Measurements from ENCODE around the gene ARL2.

The ARL2 gene

GRCh38 chr11:65058419-65059054, 44.6 kb downstream of the ARL2 start, which contains the start of gene NAALADL1:
Gene NAALADL1 (minus strand): TSS chr11:65058553. CDS start chr11:65058521, 32 bp downstream.
- DNase-seq = no peak
- Histone ChIP-seq H3K27me3 (replicated peaks in 2 of 5; ENCODE audit: control insufficient read depth in 4 of 5, insufficient read depth in 5 of 5, low read length in 4 of 5) (no peaks in the 10 kb centered on the region), H3K27ac (ENCODE audit: insufficient read depth in 1 of 2, low read depth in 1 of 2, low read length in 2 of 2, poor library complexity in 1 of 2, severe bottlenecking in 2 of 2) (no peak within 1 kb of the TSS), H3K9me3 (ENCODE audit: control extremely low read depth in 1 of 5, control insufficient read depth in 4 of 5, insufficient read depth in 2 of 5, low read depth in 1 of 5, low read length in 4 of 5) (no peaks in the 10 kb centered on the region), H3K36me3 (ENCODE audit: control insufficient read depth in 4 of 4, insufficient read depth in 4 of 4, low read length in 3 of 4) (no peaks in the 10 kb centered on the region), H3K4me3 (ENCODE audit: control insufficient read depth in 1 of 7, extremely low read depth in 1 of 7, insufficient read depth in 4 of 7, low read depth in 2 of 7, low read length in 6 of 7) (no peak within 1 kb of the TSS), H3K4me1 (ENCODE audit: control extremely low read depth in 1 of 4, control insufficient read depth in 4 of 4, insufficient read depth in 4 of 4, low read length in 3 of 4) (peaks cover 0 to 19% (median 12%) of the 10 kb centered on the region in 4 experiments)
- WGBS (ENCODE audit: insufficient coverage) = 95% methylated on average over 5 of the region's 8 CpGs
- POLR2A ChIA-PET = no interaction called here
- CTCF ChIA-PET = interaction anchor here (0.8 to 1.9 kb wide), 6 partner anchors 10 to 171 kb away, joined by 3 to 7 read pairs (median 4); partner anchors contain the start of gene SAC3D1

DNA sequence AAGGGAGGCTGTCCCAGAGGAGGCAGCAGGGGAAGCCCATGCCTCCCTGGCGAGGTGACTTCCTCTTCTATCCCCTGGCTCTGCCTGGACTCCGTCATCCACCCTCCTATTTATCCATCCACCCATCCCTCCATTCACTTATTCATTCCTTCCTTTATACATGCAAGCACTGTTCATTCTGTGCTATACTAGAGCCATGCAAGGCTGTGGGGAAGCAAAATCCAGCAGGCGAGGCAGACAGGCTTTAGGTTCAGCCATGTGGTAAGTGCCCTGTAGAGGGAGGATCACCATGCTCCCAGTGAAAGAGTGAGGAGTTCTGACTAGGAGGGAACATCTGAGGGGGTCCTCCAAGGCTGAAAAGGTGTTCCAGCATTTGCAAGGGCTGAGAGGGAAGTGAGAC, 45.6 kb downstream of the ARL2 start:
- H3K4me3 ChIP-seq (ENCODE audit: control insufficient read depth in 1 of 7, extremely low read depth in 1 of 7, insufficient read depth in 4 of 7, low read depth in 2 of 7, low read length in 6 of 7) = no peak overlapping the region
- 83% methylated on average over 2 of the region's 3 CpGs for WGBS (ENCODE audit: insufficient coverage)
- POLR2A ChIA-PET = no interaction called here
- H3K27me3 ChIP-seq (replicated peaks in 2 of 5; ENCODE audit: control insufficient read depth in 4 of 5, insufficient read depth in 5 of 5, low read length in 4 of 5) = no peaks in the 10 kb centered on the region
- CTCF ChIA-PET = interaction anchor here (1.1 to 1.8 kb wide), 2 partner anchors 15 to 18 kb away, joined by 6 to 7 read pairs; partner anchors contain the start of gene SAC3D1
- no peaks in the 10 kb centered on the region for H3K36me3 ChIP-seq (ENCODE audit: control insufficient read depth in 4 of 4, insufficient read depth in 4 of 4, low read length in 3 of 4)
- H3K27ac ChIP-seq (ENCODE audit: insufficient read depth in 1 of 2, low read depth in 1 of 2, low read length in 2 of 2, poor library complexity in 1 of 2, severe bottlenecking in 2 of 2) = no peak overlapping the region
- no peaks in the 10 kb centered on the region for H3K9me3 ChIP-seq (ENCODE audit: control extremely low read depth in 1 of 5, control insufficient read depth in 4 of 5, insufficient read depth in 2 of 5, low read depth in 1 of 5, low read length in 4 of 5)
- H3K4me1 ChIP-seq (ENCODE audit: control extremely low read depth in 1 of 4, control insufficient read depth in 4 of 4, insufficient read depth in 4 of 4, low read length in 3 of 4) = peaks cover 0 to 9% (median 2%) of the 10 kb centered on the region in 4 experiments
- DNase-seq = no peak

DNA sequence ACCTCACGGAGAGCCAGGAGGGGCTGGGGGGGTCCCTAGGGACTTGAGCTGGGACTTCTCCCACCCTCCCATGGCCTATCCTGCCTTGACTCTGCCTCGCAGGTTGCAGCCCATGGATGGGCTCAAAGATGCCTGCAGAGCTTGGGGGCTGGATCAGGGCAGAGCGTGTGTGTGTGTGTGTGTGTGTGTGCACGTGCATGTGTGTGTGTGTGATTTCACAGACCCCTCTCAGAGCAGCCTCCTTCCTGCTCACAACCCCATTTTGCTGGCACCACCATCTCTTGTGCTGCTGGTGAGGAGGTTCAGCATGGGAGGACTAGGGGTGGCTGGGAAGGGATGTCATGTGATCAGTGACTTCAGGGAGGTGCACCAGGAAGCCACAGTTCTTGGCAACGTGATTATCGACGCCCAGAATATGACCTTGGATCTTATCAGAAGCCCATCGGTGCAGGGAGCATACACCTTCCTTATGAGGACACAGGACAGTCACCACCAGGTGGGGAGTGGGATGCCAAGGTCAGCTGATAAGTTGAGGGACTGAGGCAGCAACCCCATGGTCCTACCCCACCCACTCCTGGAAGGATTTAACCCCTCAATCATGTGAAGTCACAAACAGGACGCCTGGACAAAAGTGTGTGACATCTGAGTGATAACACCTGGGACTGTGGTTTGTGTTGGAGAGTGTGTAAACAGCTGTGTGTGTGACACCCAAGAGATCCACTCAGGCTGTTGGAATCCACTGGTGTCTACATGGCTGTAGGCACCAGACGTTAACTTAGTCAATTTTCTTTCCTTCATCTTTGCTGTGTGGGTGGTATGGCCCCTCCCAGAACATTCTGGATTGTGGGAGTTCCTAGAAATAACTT, 46.2 kb downstream of the ARL2 start:
- H3K4me3 ChIP-seq (ENCODE audit: control insufficient read depth in 1 of 7, extremely low read depth in 1 of 7, insufficient read depth in 4 of 7, low read depth in 2 of 7, low read length in 6 of 7) = no peak overlapping the region
- no peaks in the 10 kb centered on the region for H3K9me3 ChIP-seq (ENCODE audit: control extremely low read depth in 1 of 5, control insufficient read depth in 4 of 5, insufficient read depth in 2 of 5, low read depth in 1 of 5, low read length in 4 of 5)
- no peak overlapping the region for H3K27ac ChIP-seq (ENCODE audit: insufficient read depth in 1 of 2, low read depth in 1 of 2, low read length in 2 of 2, poor library complexity in 1 of 2, severe bottlenecking in 2 of 2)
- H3K4me1 ChIP-seq (ENCODE audit: control extremely low read depth in 1 of 4, control insufficient read depth in 4 of 4, insufficient read depth in 4 of 4, low read length in 3 of 4) = peaks cover 0 to 5% (median 0%) of the 10 kb centered on the region in 4 experiments
- POLR2A ChIA-PET = no interaction called here
- WGBS (ENCODE audit: insufficient coverage) = 92% methylated on average over 3 of the region's 10 CpGs
- H3K36me3 ChIP-seq (ENCODE audit: control insufficient read depth in 4 of 4, insufficient read depth in 4 of 4, low read length in 3 of 4) = no peaks in the 10 kb centered on the region
- no peaks in the 10 kb centered on the region for H3K27me3 ChIP-seq (replicated peaks in 2 of 5; ENCODE audit: control insufficient read depth in 4 of 5, insufficient read depth in 5 of 5, low read length in 4 of 5)
- DNase-seq = no peak
- CTCF ChIA-PET = no interaction called here

DNA sequence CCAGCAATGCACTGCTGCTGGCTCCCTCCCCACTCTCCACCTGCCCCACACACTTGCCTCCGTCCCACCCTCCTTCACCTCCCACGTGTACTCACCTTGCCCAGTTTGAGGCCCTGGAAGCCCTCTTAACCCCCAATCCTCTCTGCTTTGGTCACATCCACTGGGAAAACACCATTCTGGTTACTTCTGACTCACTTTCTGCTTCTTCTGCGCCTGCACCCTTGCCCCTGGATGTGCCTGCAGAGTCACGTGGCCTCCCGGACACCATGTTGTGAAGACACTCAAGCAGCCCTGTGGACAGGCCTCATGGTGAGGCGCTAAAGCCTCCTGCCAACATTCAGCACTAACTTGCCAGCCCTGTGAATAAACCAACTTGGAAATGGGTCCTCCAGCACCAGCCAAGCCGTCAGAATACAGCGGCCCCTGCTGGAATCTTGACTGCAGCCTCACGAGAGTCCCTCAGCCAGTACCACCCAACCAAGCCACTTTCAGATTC, 47.0 kb downstream of the ARL2 start:
- no peaks in the 10 kb centered on the region for H3K36me3 ChIP-seq (ENCODE audit: control insufficient read depth in 4 of 4, insufficient read depth in 4 of 4, low read length in 3 of 4)
- 96% methylated on average over 6 of the region's 9 CpGs for WGBS (ENCODE audit: insufficient coverage)
- no peak overlapping the region for H3K4me3 ChIP-seq (ENCODE audit: control insufficient read depth in 1 of 7, extremely low read depth in 1 of 7, insufficient read depth in 4 of 7, low read depth in 2 of 7, low read length in 6 of 7)
- H3K9me3 ChIP-seq (ENCODE audit: control extremely low read depth in 1 of 5, control insufficient read depth in 4 of 5, insufficient read depth in 2 of 5, low read depth in 1 of 5, low read length in 4 of 5) = no peaks in the 10 kb centered on the region
- H3K4me1 ChIP-seq (ENCODE audit: control extremely low read depth in 1 of 4, control insufficient read depth in 4 of 4, insufficient read depth in 4 of 4, low read length in 3 of 4) = peaks cover 0 to 5% (median 0%) of the 10 kb centered on the region in 4 experiments
- ChIA-PET POLR2A (interaction anchor here (0.6 kb wide), 1 partner anchor 1108 kb away, joined by 3 read pairs; no protein-coding TSS in a partner anchor), CTCF (no interaction called here)
- H3K27me3 ChIP-seq (replicated peaks in 2 of 5; ENCODE audit: control insufficient read depth in 4 of 5, insufficient read depth in 5 of 5, low read length in 4 of 5) = no peaks in the 10 kb centered on the region
- peak in 2 of 3 donors; percentile 28 to 35 for DNase-seq
- H3K27ac ChIP-seq (ENCODE audit: insufficient read depth in 1 of 2, low read depth in 1 of 2, low read length in 2 of 2, poor library complexity in 1 of 2, severe bottlenecking in 2 of 2) = no peak overlapping the region

DNA sequence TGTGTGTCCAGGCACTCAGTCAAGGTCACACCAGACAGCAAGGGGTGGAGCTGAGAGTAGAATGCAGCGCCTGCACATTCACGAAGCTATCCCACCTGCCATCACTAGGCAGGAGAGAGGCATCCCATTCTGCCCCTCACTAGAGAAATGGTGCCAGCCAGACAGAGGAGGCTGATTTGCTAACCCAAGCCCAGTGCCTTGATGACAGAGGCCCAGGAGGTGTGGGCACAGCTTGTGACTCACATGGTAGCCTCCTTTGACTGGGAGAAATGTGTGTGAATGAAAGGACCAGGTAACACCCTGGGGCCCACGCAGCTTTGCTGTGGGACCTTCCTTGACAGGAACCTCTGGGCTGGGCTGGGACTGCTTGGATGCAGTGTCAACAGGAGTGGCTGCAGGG, 49.6 kb downstream of the ARL2 start:
- ChIA-PET POLR2A (interaction anchor here (1.3 kb wide), 1 partner anchor 12 kb away, joined by 4 read pairs; no protein-coding TSS in a partner anchor), CTCF (interaction anchor here (0.7 to 1.5 kb wide), 3 partner anchors 37 to 49 kb away, joined by 3 to 4 read pairs (median 4); partner anchors contain the start of genes ARL2 and TM7SF2)
- no peaks in the 10 kb centered on the region for H3K36me3 ChIP-seq (ENCODE audit: control insufficient read depth in 4 of 4, insufficient read depth in 4 of 4, low read length in 3 of 4)
- no peaks in the 10 kb centered on the region for H3K27me3 ChIP-seq (replicated peaks in 2 of 5; ENCODE audit: control insufficient read depth in 4 of 5, insufficient read depth in 5 of 5, low read length in 4 of 5)
- no peak overlapping the region for H3K27ac ChIP-seq (ENCODE audit: insufficient read depth in 1 of 2, low read depth in 1 of 2, low read length in 2 of 2, poor library complexity in 1 of 2, severe bottlenecking in 2 of 2)
- DNase-seq = no peak
- peaks cover 0 to 5% (median 0%) of the 10 kb centered on the region in 4 experiments for H3K4me1 ChIP-seq (ENCODE audit: control extremely low read depth in 1 of 4, control insufficient read depth in 4 of 4, insufficient read depth in 4 of 4, low read length in 3 of 4)
- no peaks in the 10 kb centered on the region for H3K9me3 ChIP-seq (ENCODE audit: control extremely low read depth in 1 of 5, control insufficient read depth in 4 of 5, insufficient read depth in 2 of 5, low read depth in 1 of 5, low read length in 4 of 5)
- 100% methylated on average over 3 of the region's 3 CpGs for WGBS (ENCODE audit: insufficient coverage)
- H3K4me3 ChIP-seq (ENCODE audit: control insufficient read depth in 1 of 7, extremely low read depth in 1 of 7, insufficient read depth in 4 of 7, low read depth in 2 of 7, low read length in 6 of 7) = no peak overlapping the region

GRCh38 chr11:65064847-65065240, 50.9 kb downstream of the ARL2 start:
- ChIA-PET CTCF (interaction anchor here (0.6 to 2.9 kb wide), 2 partner anchors 13 to 142 kb away, joined by 3 to 7 read pairs; no protein-coding TSS in a partner anchor), POLR2A (interaction anchor here (0.6 to 1.3 kb wide), 2 partner anchors 11 to 103 kb away, joined by 4 to 5 read pairs; no protein-coding TSS in a partner anchor)
- no peaks in the 10 kb centered on the region for H3K9me3 ChIP-seq (ENCODE audit: control extremely low read depth in 1 of 5, control insufficient read depth in 4 of 5, insufficient read depth in 2 of 5, low read depth in 1 of 5, low read length in 4 of 5)
- no peak for DNase-seq
- no peak overlapping the region for H3K27ac ChIP-seq (ENCODE audit: insufficient read depth in 1 of 2, low read depth in 1 of 2, low read length in 2 of 2, poor library complexity in 1 of 2, severe bottlenecking in 2 of 2)
- no peaks in the 10 kb centered on the region for H3K36me3 ChIP-seq (ENCODE audit: control insufficient read depth in 4 of 4, insufficient read depth in 4 of 4, low read length in 3 of 4)
- H3K4me1 ChIP-seq (ENCODE audit: control extremely low read depth in 1 of 4, control insufficient read depth in 4 of 4, insufficient read depth in 4 of 4, low read length in 3 of 4) = peaks cover 0 to 5% (median 0%) of the 10 kb centered on the region in 4 experiments
- no peaks in the 10 kb centered on the region for H3K27me3 ChIP-seq (replicated peaks in 2 of 5; ENCODE audit: control insufficient read depth in 4 of 5, insufficient read depth in 5 of 5, low read length in 4 of 5)
- no peak overlapping the region for H3K4me3 ChIP-seq (ENCODE audit: control insufficient read depth in 1 of 7, extremely low read depth in 1 of 7, insufficient read depth in 4 of 7, low read depth in 2 of 7, low read length in 6 of 7)
- 100% methylated on average over 2 of the region's 4 CpGs for WGBS (ENCODE audit: insufficient coverage)

All from common myeloid progenitor, CD34-positive (primary cell).